CD14-positive monocyte (primary cell): Measurements from ENCODE around the gene ZCWPW1. TPM values are rescaled to one million over a fixed set of nuclear protein-coding genes. Genes with fewer than 3 reads are reported as not detected.
"Not testable (repeated sequence)": the region's sequence is repeated elsewhere in the genome, so short reads cannot be mapped to it uniquely, and the experiment has no call there.

ENCODE experiments used
- DNase-seq, 3 donors: peaks; one replicate each; pipeline ENCODE4 v3.0.0-alpha.2; 2011 to 2022
- H2AFZ ChIP-seq: 2 replicates; pipeline ENCODE4 v1.6.0; 2012; ENCODE audit warnings: mild to moderate bottlenecking, low read depth, low read length, inconsistent platforms; ENCODE audit not compliant: insufficient read depth, poor library complexity, severe bottlenecking
- H3K27ac ChIP-seq, 2 donors: 1 replicate in 1 of 2; 2 replicates in 1 of 2; pipeline ENCODE4 v1.5.1; 2012 to 2013; ENCODE audit warnings: low read length in 2 of 2, control low read depth in 1 of 2, inconsistent platforms in 1 of 2, low read depth in 1 of 2, mild to moderate bottlenecking in 1 of 2
- H3K27me3 ChIP-seq, 2 donors: one replicate each; pipeline versions ENCODE4 v1.6.0 to v1.6.1; 2011 to 2013; ENCODE audit warnings: low read length in 2 of 2; ENCODE audit not compliant: control insufficient read depth in 2 of 2, insufficient read depth in 2 of 2
- H3K36me3 ChIP-seq, 2 donors: replicated peaks in 1 of 2; 1 replicate in 1 of 2; 2 replicates in 1 of 2; pipeline versions ENCODE4 v1.5.1 to v1.6.1; 2012 to 2013; ENCODE audit warnings: low read length in 2 of 2, control low read depth in 1 of 2, inconsistent platforms in 1 of 2, mild to moderate bottlenecking in 1 of 2; ENCODE audit not compliant: insufficient read depth in 2 of 2, control insufficient read depth in 1 of 2
- H3K4me1 ChIP-seq, 2 donors: 1 replicate in 1 of 2; 2 replicates in 1 of 2; pipeline versions ENCODE4 v1.5.1 to v1.6.1; 2012 to 2013; ENCODE audit warnings: low read length in 2 of 2, control low read depth in 1 of 2, inconsistent platforms in 1 of 2, mild to moderate bottlenecking in 1 of 2, moderate library complexity in 1 of 2; ENCODE audit not compliant: insufficient read depth in 2 of 2, control insufficient read depth in 1 of 2
- H3K4me2 ChIP-seq: replicated peaks from 2 replicates; pipeline ENCODE3; 2012; ENCODE audit warnings: low read length, moderate library complexity, mild to moderate bottlenecking; ENCODE audit not compliant: poor library complexity, severe bottlenecking; ENCODE audit errors: extremely low read depth
- H3K4me3 ChIP-seq, 3 experiments: fragments of 200-600 bp in 1 of 3; sonication (generic) in 1 of 3; replicated peaks in 1 of 3; 1 replicate in 2 of 3; 2 replicates in 1 of 3; pipeline ENCODE4 v1.5.1; 2011 to 2013; ENCODE audit warnings: low read length in 3 of 3, mild to moderate bottlenecking in 3 of 3, control low read depth in 2 of 3, low read depth in 2 of 3, inconsistent platforms in 1 of 3, moderate library complexity in 1 of 3
- H3K79me2 ChIP-seq: 2 replicates; pipeline ENCODE4 v1.6.0; 2012; ENCODE audit warnings: mild to moderate bottlenecking, control low read depth, inconsistent platforms, low read length, moderate library complexity; ENCODE audit not compliant: insufficient read depth
- H3K9ac ChIP-seq: 2 replicates; pipeline ENCODE4 v1.6.0; 2017; ENCODE audit warnings: low read length, mild to moderate bottlenecking; ENCODE audit not compliant: insufficient read depth, poor library complexity, severe bottlenecking
- H3K9me3 ChIP-seq, 2 donors: replicated peaks in 1 of 2; 1 replicate in 1 of 2; 2 replicates in 1 of 2; pipeline versions ENCODE4 v1.5.1 to v1.6.1; 2012 to 2013; ENCODE audit warnings: low read length in 2 of 2, control low read depth in 1 of 2; ENCODE audit not compliant: control insufficient read depth in 1 of 2, insufficient read depth in 1 of 2
- H4K20me1 ChIP-seq: 2 replicates; pipeline ENCODE4 v1.6.0; 2012; ENCODE audit warnings: mild to moderate bottlenecking, low read length, control low read depth, moderate library complexity; ENCODE audit not compliant: insufficient read depth
- H3K27ac Mint-ChIP-seq, 7 donors: one replicate each; pipeline ENCODE4 v1.8.0; 2020; ENCODE audit warnings: mild to moderate bottlenecking in 7 of 7, mixed read lengths in 7 of 7, moderate library complexity in 6 of 7, inconsistent platforms in 2 of 7
- H3K27me3 Mint-ChIP-seq, 3 donors: one replicate each; pipeline ENCODE4 v1.8.0; 2021 to 2022; ENCODE audit warnings: low read depth in 3 of 3, mild to moderate bottlenecking in 3 of 3, mixed read lengths in 3 of 3, moderate library complexity in 3 of 3, inconsistent platforms in 1 of 3
- H3K36me3 Mint-ChIP-seq, 2 donors: one replicate each; pipeline ENCODE4 v1.8.0; 2020; ENCODE audit warnings: mixed read lengths in 2 of 2, inconsistent platforms in 1 of 2, mild to moderate bottlenecking in 1 of 2
- H3K4me1 Mint-ChIP-seq: one replicate; pipeline ENCODE4 v1.8.0; 2020; ENCODE audit warnings: mild to moderate bottlenecking, mixed read lengths
- H3K4me3 Mint-ChIP-seq, 2 donors: one replicate each; pipeline ENCODE4 v1.8.0; 2020; ENCODE audit warnings: mild to moderate bottlenecking in 2 of 2, mixed read lengths in 2 of 2, moderate library complexity in 1 of 2
- H3K9me3 Mint-ChIP-seq, 7 donors: one replicate each; pipeline ENCODE4 v1.8.0; 2020 to 2022; ENCODE audit warnings: mixed read lengths in 7 of 7, mild to moderate bottlenecking in 6 of 7, moderate library complexity in 6 of 7, inconsistent platforms in 2 of 7
- CTCF ChIP-seq: fragments of 200-600 bp; IDR thresholded peaks from one replicate; pipeline ENCODE4 v1.8.0; 2022; ENCODE audit warnings: antibody characterized with exemption, mild to moderate bottlenecking
- WGBS: methylation state at CpG from one replicate; pipeline ENCODE4 v1.1.5; 2013; ENCODE audit warnings: missing lambda C conversion rate; ENCODE audit not compliant: insufficient coverage; 5-methylcytosine and 5-hydroxymethylcytosine counted together
- intact Hi-C, 2 donors: fragments of 100-400 bp; cut with micrococcal nuclease; formaldehyde crosslinking; loops; one replicate each; pipeline versions ENCODE4 v1.15.0 to v1.15.1; 2023
- polyA plus RNA-seq, 3 donors: library from polyadenylated mRNA; depleted of rRNA in 1 of 3; unstranded in 2 of 3; stranded (reverse) in 1 of 3; fragments of 300-500 nt in 2 of 3; fragments of >200 nt in 1 of 3; fragmentation: Illumina TruSeq in 2 of 3; gene quantifications; 1 replicate in 2 of 3; 2 replicates in 1 of 3; pipeline ENCODE4 v1.2.3, GENCODE V29; 2012 to 2021

ZCWPW1 gene
- polyA plus RNA-seq, 3 donors: 0.60 to 1.9 (median 1.2) TPM

- H3K27me3 Mint-ChIP-seq: peaks cover 0 to 5% (median 0%) of the 10 kb centered on the region in 3 donors
- Histone ChIP-seq H3K4me3 (peak overlapping the region in 1 of 3 experiments; percentile 43), H3K9me3 (no peaks in the 10 kb centered on the region), H4K20me1 (no peaks in the 10 kb centered on the region), H2AFZ (no peak overlapping the region), H3K9ac (peak overlapping the region; percentile 48), H3K36me3 (peaks cover 10 to 23% of the 10 kb centered on the region in 2 donors), H3K27ac (peak overlapping the region; percentile 96 to 99), H3K27me3 (no peaks in the 10 kb centered on the region), H3K4me2 (peak overlapping the region; percentile 7), H3K4me1 (peaks cover 71 to 72% of the 10 kb centered on the region in 2 donors), H3K79me2 (peaks cover 39% of the 10 kb centered on the region)
- intact Hi-C loops: no loop called here
- no peak for TF ChIP-seq CTCF
- H3K4me1 Mint-ChIP-seq: peaks cover 72% of the 10 kb centered on the region
- H3K27ac Mint-ChIP-seq: peak overlapping the region; percentile 99 to 100 (median 99)
- peaks cover 27 to 34% of the 10 kb centered on the region in 2 donors for H3K36me3 Mint-ChIP-seq
- peak overlapping the region; percentile 21 to 31 for H3K4me3 Mint-ChIP-seq
- H3K9me3 Mint-ChIP-seq: no peaks in the 10 kb centered on the region
- no peak for DNase-seq
- 64% methylated on average over 15 of the region's 16 CpGs for WGBS
Observed at GRCh38 chr7:100366411-100367250, 61.9 kb downstream of the ZCWPW1 start.

GRCh38 chr7:100365998-100366367 is 62.5 kb downstream of the ZCWPW1 start:
- Histone ChIP-seq H3K4me3 (peak overlapping the region in 1 of 3 experiments; percentile 43), H3K4me2 (peak overlapping the region; percentile 7), H3K27ac (peak overlapping the region; percentile 96 to 99), H3K79me2 (peaks cover 32% of the 10 kb centered on the region), H3K9ac (peak overlapping the region; percentile 48), H3K4me1 (peaks cover 65% of the 10 kb centered on the region in 2 donors), H3K36me3 (peaks cover 16 to 30% of the 10 kb centered on the region in 2 donors)
- H3K27me3 Mint-ChIP-seq, H3K27me3 ChIP-seq, DNase-seq, intact Hi-C loops, H3K9me3 ChIP-seq, H4K20me1 ChIP-seq, H3K9me3 Mint-ChIP-seq, H2AFZ ChIP-seq: not testable (repeated sequence)
- Mint-ChIP-seq H3K4me3 (peak overlapping the region; percentile 13 to 31), H3K27ac (peak overlapping the region; percentile 99 to 100 (median 99)), H3K4me1 (peaks cover 66% of the 10 kb centered on the region), H3K36me3 (peaks cover 34 to 41% of the 10 kb centered on the region in 2 donors)
- WGBS: no CpG with 5 or more reads among the region's 7 CpGs
